GM12892 (cell line): Measurements from ENCODE around the gene MT1M.

Source experiments
- POLR2A ChIP-seq: IDR thresholded peaks from 2 replicates; pipeline ENCODE4 v1.6.1; 2011; ENCODE audit warnings: low read depth, low read length, control low read depth
- POLR2AphosphoS5 ChIP-seq: IDR thresholded peaks from 2 replicates; pipeline ENCODE4 v1.6.1; 2011; ENCODE audit warnings: low read depth, low read length, control low read depth
- TAF1 ChIP-seq: IDR thresholded peaks from 2 replicates; pipeline ENCODE4 v1.6.1; 2011; ENCODE audit warnings: low read depth, mild to moderate bottlenecking, control low read depth, low read length, borderline replicate concordance

- TF ChIP-seq POLR2A (no peak), TAF1 (no peak), POLR2AphosphoS5 (no peak)
Measured at GRCh38 chr16:56653218-56653617, 20.8 kb downstream of the MT1M start.
